Ishikawa (cell line): ENCODE data around the gene AGPAT3.

Experiments
- CEBPB ChIP-seq: IDR thresholded peaks from 2 replicates; pipeline ENCODE4 v1.6.1; 2012
- CREB1 ChIP-seq: IDR thresholded peaks from 2 replicates; pipeline ENCODE4 v1.6.1; 2012; ENCODE audit warnings: low read depth
- EGR1 ChIP-seq: IDR thresholded peaks from 2 replicates; pipeline ENCODE4 v1.6.1; 2012
- EP300 ChIP-seq: IDR thresholded peaks from 2 replicates; pipeline ENCODE4 v1.6.1; 2012; ENCODE audit warnings: borderline replicate concordance
- FOXM1 ChIP-seq: IDR thresholded peaks from 2 replicates; pipeline ENCODE4 v1.6.1; 2012; ENCODE audit warnings: low read depth, borderline replicate concordance
- NFIC ChIP-seq: IDR thresholded peaks from 2 replicates; pipeline ENCODE4 v1.6.1; 2012
- RAD21 ChIP-seq: IDR thresholded peaks from 2 replicates; pipeline ENCODE4 v1.6.1; 2012; ENCODE audit warnings: low read depth
- TAF1 ChIP-seq: IDR thresholded peaks from 2 replicates; pipeline ENCODE4 v1.6.1; 2012; ENCODE audit warnings: low read depth, mild to moderate bottlenecking
- TCF12 ChIP-seq: IDR thresholded peaks from 2 replicates; pipeline ENCODE4 v1.6.1; 2012; ENCODE audit warnings: low read depth
- TEAD4 ChIP-seq: IDR thresholded peaks from 2 replicates; pipeline ENCODE4 v1.6.1; 2012
- YY1 ChIP-seq: IDR thresholded peaks from 2 replicates; pipeline ENCODE4 v1.6.1; 2012; ENCODE audit warnings: low read depth
- ZBTB7A ChIP-seq: IDR thresholded peaks from 2 replicates; pipeline ENCODE4 v1.6.1; 2012; ENCODE audit warnings: low read depth
- TF ChIP-seq, protein P1 (sequence below): IDR thresholded peaks from 2 replicates; pipeline ENCODE4 v1.6.1; 2012
- TF ChIP-seq, protein P2 (sequence below): IDR thresholded peaks from 2 replicates; pipeline ENCODE4 v1.6.1; 2012; ENCODE audit warnings: low read depth, mild to moderate bottlenecking
- TF ChIP-seq, protein P3 (sequence below): IDR thresholded peaks from 2 replicates; pipeline ENCODE4 v1.6.1; 2012

AGPAT3 gene

DNA sequence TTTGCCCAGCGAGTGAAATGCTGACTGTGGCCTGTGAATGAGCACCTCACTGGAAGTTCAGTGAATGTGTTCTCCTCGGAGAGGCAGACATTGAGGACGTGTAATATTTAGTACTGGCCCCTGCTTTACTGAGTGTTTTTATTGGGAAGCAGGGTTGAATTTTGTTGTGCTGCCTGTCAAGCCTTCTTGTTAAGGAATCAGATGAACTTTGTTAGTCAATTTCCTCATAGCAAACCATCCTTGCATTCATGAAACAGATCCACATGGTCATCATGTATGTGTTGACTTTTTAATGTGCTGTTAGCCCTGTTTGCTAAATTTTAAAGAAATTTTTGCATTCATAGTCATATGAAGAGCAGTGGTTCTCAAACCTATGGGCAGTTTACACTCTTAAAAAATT lies 47.9 kb downstream of the AGPAT3 start:
- TF ChIP-seq FOXM1 (no peak), EP300 (no peak), TEAD4 (no peak), TAF1 (no peak), RAD21 (no peak), TCF12 (no peak), YY1 (no peak), CEBPB (no peak), ZBTB7A (no peak), CREB1 (no peak), EGR1 (no peak), NFIC (no peak)
- TF ChIP-seq, protein P1, sequence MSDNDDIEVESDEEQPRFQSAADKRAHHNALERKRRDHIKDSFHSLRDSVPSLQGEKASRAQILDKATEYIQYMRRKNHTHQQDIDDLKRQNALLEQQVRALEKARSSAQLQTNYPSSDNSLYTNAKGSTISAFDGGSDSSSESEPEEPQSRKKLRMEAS: no peak
- TF ChIP-seq, protein P2, sequence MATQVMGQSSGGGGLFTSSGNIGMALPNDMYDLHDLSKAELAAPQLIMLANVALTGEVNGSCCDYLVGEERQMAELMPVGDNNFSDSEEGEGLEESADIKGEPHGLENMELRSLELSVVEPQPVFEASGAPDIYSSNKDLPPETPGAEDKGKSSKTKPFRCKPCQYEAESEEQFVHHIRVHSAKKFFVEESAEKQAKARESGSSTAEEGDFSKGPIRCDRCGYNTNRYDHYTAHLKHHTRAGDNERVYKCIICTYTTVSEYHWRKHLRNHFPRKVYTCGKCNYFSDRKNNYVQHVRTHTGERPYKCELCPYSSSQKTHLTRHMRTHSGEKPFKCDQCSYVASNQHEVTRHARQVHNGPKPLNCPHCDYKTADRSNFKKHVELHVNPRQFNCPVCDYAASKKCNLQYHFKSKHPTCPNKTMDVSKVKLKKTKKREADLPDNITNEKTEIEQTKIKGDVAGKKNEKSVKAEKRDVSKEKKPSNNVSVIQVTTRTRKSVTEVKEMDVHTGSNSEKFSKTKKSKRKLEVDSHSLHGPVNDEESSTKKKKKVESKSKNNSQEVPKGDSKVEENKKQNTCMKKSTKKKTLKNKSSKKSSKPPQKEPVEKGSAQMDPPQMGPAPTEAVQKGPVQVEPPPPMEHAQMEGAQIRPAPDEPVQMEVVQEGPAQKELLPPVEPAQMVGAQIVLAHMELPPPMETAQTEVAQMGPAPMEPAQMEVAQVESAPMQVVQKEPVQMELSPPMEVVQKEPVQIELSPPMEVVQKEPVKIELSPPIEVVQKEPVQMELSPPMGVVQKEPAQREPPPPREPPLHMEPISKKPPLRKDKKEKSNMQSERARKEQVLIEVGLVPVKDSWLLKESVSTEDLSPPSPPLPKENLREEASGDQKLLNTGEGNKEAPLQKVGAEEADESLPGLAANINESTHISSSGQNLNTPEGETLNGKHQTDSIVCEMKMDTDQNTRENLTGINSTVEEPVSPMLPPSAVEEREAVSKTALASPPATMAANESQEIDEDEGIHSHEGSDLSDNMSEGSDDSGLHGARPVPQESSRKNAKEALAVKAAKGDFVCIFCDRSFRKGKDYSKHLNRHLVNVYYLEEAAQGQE: no peak
- TF ChIP-seq, protein P3, sequence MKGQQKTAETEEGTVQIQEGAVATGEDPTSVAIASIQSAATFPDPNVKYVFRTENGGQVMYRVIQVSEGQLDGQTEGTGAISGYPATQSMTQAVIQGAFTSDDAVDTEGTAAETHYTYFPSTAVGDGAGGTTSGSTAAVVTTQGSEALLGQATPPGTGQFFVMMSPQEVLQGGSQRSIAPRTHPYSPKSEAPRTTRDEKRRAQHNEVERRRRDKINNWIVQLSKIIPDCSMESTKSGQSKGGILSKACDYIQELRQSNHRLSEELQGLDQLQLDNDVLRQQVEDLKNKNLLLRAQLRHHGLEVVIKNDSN: no peak

DNA sequence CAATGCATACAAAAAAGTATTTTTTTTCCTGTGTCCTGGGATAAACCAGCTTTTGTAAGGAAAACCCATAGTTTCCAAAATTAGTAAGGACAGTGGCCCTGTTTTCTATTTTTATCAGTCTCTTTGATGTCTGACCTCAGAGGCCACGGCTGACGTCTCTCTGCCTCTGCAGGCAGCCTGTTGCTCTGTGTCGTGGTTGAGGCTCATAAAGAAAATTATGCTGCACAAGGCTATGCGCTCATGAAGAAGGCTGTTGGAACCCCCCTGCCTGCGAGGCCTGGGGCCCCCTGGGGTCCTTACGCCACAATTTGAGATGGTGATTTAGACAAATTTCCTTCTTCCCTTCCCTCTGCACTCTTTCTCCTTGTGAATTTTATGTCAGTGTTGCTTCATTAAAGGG lies 48.9 kb downstream of the AGPAT3 start:
- no peak for TF ChIP-seq FOXM1
- TF ChIP-seq TEAD4: no peak
- no peak for TF ChIP-seq TAF1
- no peak for TF ChIP-seq YY1
- TF ChIP-seq ZBTB7A: no peak
- no peak for TF ChIP-seq EP300
- no peak for TF ChIP-seq TCF12
- TF ChIP-seq RAD21: no peak
- TF ChIP-seq CREB1: no peak
- TF ChIP-seq, protein P2: no peak
- no peak for TF ChIP-seq NFIC
- TF ChIP-seq EGR1: no peak
- TF ChIP-seq CEBPB: no peak
- TF ChIP-seq, protein P1: no peak
- TF ChIP-seq, protein P3: no peak

DNA sequence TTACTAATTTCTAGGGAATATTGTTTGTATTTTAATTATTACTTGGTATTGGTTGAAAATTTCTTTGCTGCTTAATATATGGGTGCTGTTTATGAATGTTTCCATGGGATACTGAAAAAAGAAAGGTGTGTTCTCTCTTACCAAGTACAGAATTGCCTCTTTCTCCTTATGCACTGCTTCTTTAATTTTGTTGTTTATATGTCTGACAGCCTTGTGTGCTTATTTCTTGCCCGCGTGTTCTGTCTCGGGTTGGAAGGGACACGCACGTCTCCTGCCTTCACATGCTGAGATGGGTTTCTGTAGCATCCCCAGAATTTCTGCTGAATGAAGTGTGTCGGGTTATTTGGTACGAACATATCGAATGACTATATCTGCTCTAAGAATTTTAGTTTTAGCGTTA lies 51.1 kb downstream of the AGPAT3 start:
- TF ChIP-seq TCF12 (no peak), CREB1 (no peak), CEBPB (no peak), RAD21 (no peak), TAF1 (no peak), FOXM1 (no peak), ZBTB7A (no peak), NFIC (no peak), YY1 (no peak), EGR1 (no peak), TEAD4 (no peak), EP300 (no peak)
- TF ChIP-seq, protein P3: no peak
- TF ChIP-seq, protein P1: no peak
- TF ChIP-seq, protein P2: no peak
